Breast epithelium (tissue), 4 donors: Measurements from ENCODE around the gene AURKB. TPM values are rescaled to one million over a fixed set of nuclear protein-coding genes. Genes with fewer than 3 reads are reported as not detected.
"Not testable (repeated sequence)": the region's sequence is repeated elsewhere in the genome, so short reads cannot be mapped to it uniquely, and the experiment has no call there.

ENCODE experiments used
- DNase-seq, 2 donors: peaks; one replicate each; pipeline ENCODE4 v3.0.0-alpha.2; 2019; ENCODE audit warnings: low spot score in 2 of 2
- H3K27ac ChIP-seq, 2 donors: fragments of 200-600 bp; sonication (generic) in 1 of 2; one replicate each; pipeline ENCODE4 v1.5.1; 2016 to 2019; ENCODE audit warnings: mild to moderate bottlenecking in 1 of 2
- H3K27me3 ChIP-seq, 2 donors: fragments of 200-600 bp; sonication (generic) in 1 of 2; one replicate each; pipeline versions ENCODE4 v1.5.1 to v1.6.0; 2017 to 2019; ENCODE audit warnings: control low read depth in 1 of 2, mild to moderate bottlenecking in 1 of 2
- H3K36me3 ChIP-seq: fragments of 200-600 bp; one replicate; pipeline ENCODE4 v1.5.1; 2019
- H3K4me1 ChIP-seq, 2 donors: fragments of 200-600 bp; sonication (generic); one replicate each; pipeline ENCODE4 v1.5.1; 2016 to 2019; ENCODE audit warnings: control low read depth in 1 of 2
- H3K4me3 ChIP-seq, 3 donors: fragments of 200-600 bp; sonication (generic); 1 replicate in 2 of 3; 2 replicates in 1 of 3; pipeline ENCODE4 v1.5.1; 2016 to 2019; ENCODE audit warnings: mild to moderate bottlenecking in 3 of 3, moderate library complexity in 2 of 3
- H3K9me3 ChIP-seq, 2 donors: fragments of 200-600 bp; sonication (generic) in 1 of 2; one replicate each; pipeline ENCODE4 v1.5.1; 2016 to 2019; ENCODE audit warnings: control low read depth in 1 of 2
- POLR2A ChIP-seq: fragments of 450-650 bp; IDR thresholded peaks from one replicate; pipeline ENCODE4 v1.6.1; 2016; ENCODE audit warnings: antibody characterized with exemption, mild to moderate bottlenecking, moderate library complexity
- POLR2AphosphoS5 ChIP-seq, 3 donors: sonication (generic); formaldehyde crosslinking; IDR thresholded peaks; one replicate each; pipeline ENCODE4 v1.6.1; 2017; ENCODE audit warnings: antibody characterized with exemption in 3 of 3
- intact Hi-C: fragments of 100-400 bp; cut with DNase I; formaldehyde crosslinking; loops from one replicate; pipeline ENCODE4 v1.15.1; 2023; ENCODE audit warnings: low total_unique reads
- total RNA-seq, 3 donors: library from RNA; depleted of rRNA; stranded (reverse); fragments of >200 nt; gene quantifications; one replicate each; pipeline ENCODE4 v1.1.0, GENCODE V29; 2016
- TF ChIP-seq, protein P1 (sequence below), 3 donors: fragments of 450-650 bp; IDR thresholded peaks; one replicate each; pipeline ENCODE4 v1.5.1; 2016 to 2017; ENCODE audit warnings: antibody characterized with exemption in 3 of 3, mild to moderate bottlenecking in 3 of 3, moderate library complexity in 3 of 3

Gene AURKB
- total RNA-seq, 3 donors from 2014 or later, result 0.44 to 3.8 (median 1.6) TPM

DNA sequence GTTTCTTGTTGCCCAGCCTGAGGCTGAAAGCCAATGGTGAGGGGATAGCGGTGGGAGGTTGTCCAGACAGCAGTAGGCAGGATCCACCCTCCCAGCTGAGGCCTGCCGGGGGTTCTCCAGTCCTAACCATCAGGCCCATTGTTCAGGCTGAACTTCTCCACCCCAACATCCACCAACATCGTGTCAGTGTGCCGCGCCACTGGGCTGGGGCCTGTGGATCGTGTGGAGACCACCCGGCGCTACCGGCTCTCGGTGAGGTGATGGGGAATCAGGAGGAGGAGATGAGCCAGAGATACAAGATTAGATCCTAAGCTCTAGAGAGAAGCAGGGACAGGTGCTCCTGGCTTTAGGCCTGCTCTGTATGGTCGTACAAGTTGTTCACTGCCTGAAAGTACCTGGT, 44.5 kb upstream of the AURKB start:
- Histone ChIP-seq H3K4me1 (no peaks in the 10 kb centered on the region), H3K9me3 (no peaks in the 10 kb centered on the region), H3K27ac (no peak overlapping the region), H3K36me3 (peaks cover 6% of the 10 kb centered on the region), H3K4me3 (no peak overlapping the region), H3K27me3 (no peaks in the 10 kb centered on the region)
- TF ChIP-seq, protein P1, sequence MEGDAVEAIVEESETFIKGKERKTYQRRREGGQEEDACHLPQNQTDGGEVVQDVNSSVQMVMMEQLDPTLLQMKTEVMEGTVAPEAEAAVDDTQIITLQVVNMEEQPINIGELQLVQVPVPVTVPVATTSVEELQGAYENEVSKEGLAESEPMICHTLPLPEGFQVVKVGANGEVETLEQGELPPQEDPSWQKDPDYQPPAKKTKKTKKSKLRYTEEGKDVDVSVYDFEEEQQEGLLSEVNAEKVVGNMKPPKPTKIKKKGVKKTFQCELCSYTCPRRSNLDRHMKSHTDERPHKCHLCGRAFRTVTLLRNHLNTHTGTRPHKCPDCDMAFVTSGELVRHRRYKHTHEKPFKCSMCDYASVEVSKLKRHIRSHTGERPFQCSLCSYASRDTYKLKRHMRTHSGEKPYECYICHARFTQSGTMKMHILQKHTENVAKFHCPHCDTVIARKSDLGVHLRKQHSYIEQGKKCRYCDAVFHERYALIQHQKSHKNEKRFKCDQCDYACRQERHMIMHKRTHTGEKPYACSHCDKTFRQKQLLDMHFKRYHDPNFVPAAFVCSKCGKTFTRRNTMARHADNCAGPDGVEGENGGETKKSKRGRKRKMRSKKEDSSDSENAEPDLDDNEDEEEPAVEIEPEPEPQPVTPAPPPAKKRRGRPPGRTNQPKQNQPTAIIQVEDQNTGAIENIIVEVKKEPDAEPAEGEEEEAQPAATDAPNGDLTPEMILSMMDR (IDR thresholded peaks at IDR 0.05), result no peak
- TF ChIP-seq POLR2A, result no peak
- no peak for TF ChIP-seq POLR2AphosphoS5 (IDR thresholded peaks at IDR 0.05)
- DNase-seq, result no peak
- intact Hi-C loops, result no loop called here

DNA sequence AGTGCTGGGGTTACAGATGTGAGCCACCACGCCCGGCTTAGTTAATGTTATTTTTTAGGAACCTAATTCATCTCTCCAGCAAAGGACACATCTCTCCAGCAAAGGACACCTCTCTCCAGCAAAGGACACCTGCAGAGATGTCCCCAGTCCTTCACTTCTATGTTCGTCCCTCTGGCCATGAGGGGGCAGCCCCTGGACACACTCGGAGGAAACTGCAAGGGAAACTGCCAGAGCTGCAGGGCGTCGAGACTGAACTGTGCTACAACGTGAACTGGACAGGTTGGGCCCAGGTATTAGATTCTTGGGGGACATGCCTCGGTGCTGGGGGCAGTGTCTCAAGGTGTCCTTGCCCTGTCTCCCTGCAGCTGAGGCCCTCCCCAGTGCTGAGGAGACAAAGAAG, 43.4 kb upstream of the AURKB start:
- Histone ChIP-seq H3K27ac (no peak overlapping the region), H3K36me3 (peaks cover 6% of the 10 kb centered on the region), H3K9me3 (no peaks in the 10 kb centered on the region), H3K27me3 (no peaks in the 10 kb centered on the region), H3K4me3 (no peak overlapping the region), H3K4me1 (no peaks in the 10 kb centered on the region)
- intact Hi-C loops, result no loop called here
- no peak for TF ChIP-seq POLR2A
- no peak for TF ChIP-seq POLR2AphosphoS5 (IDR thresholded peaks at IDR 0.05)
- TF ChIP-seq, protein P1 (IDR thresholded peaks at IDR 0.05), result no peak
- no peak for DNase-seq

DNA sequence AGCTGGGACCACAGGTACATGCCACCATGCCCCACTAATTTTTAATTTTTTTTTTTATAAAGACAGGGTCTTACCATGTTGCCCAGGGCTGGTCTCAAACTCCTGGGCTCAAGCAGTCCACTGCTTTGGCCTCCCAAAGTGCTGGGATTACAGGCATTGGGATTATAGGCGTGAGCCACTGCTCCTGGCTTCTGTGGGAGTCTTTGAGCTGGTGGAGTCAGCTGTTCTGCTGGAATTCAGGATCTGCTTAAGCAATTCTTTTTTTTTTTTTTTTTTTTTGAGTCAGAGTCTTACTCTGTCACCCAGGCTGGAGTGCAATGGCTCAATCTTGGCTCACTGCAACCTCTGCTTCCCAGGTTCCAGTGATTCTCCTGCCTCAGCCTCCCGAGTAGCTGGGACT, 41.0 kb upstream of the AURKB start:
- H3K36me3 ChIP-seq, H3K4me3 ChIP-seq, H3K9me3 ChIP-seq, intact Hi-C loops, H3K27ac ChIP-seq, H3K4me1 ChIP-seq, H3K27me3 ChIP-seq, DNase-seq: not testable (repeated sequence)

DNA sequence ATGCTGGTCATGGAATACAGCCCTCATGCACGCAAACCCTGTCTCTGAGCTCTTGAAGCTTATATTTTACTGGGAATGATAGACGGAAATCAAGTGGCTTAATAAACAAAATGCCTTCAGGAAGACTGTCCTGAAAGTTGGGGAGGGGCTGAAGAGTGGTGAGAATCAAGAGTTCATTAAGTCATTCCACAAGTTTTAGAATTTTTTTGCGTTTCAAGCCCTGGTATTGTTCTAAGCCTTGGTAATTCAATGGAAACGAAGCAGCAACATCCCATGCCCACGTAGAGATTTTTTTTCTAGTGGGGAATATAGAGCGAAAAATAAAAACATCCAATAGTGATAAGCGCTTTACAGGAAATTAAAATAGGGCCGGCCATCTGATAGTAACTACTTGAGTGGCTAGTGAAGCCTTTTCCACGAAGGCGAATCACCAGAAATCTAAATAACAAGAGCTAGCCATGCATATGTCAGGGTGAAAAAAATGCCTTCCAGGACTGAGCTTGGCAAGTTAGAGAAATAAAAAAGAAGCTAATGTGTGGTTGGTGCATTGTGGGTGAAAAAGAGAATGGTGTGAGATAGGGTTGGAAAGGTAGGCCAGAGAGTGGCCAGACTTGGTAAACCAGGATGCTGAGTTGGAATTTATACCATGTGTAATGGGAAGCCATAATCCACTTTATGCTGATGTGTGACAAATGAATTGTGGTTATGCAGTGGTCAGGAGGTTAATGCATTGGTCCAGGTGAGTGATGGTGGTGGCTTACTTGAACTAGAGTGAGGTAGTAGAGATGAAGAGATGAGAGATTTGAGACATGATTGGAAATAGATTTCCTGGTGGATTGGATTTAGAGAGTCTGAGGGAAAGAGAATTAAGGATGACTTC, 39.5 kb upstream of the AURKB start:
- Histone ChIP-seq H3K4me1 (no peaks in the 10 kb centered on the region), H3K4me3 (peak overlapping the region; percentile 66 to 86 (median 76)), H3K9me3 (no peaks in the 10 kb centered on the region), H3K36me3 (no peaks in the 10 kb centered on the region), H3K27me3 (no peaks in the 10 kb centered on the region), H3K27ac (peak overlapping the region; percentile 96 to 99)
- DNase-seq, result no peak
- intact Hi-C loops, result no loop called here
- TF ChIP-seq POLR2A (no peak), POLR2AphosphoS5 (IDR thresholded peaks at IDR 0.05) (no peak)
- TF ChIP-seq, protein P1 (IDR thresholded peaks at IDR 0.05), result no peak

DNA sequence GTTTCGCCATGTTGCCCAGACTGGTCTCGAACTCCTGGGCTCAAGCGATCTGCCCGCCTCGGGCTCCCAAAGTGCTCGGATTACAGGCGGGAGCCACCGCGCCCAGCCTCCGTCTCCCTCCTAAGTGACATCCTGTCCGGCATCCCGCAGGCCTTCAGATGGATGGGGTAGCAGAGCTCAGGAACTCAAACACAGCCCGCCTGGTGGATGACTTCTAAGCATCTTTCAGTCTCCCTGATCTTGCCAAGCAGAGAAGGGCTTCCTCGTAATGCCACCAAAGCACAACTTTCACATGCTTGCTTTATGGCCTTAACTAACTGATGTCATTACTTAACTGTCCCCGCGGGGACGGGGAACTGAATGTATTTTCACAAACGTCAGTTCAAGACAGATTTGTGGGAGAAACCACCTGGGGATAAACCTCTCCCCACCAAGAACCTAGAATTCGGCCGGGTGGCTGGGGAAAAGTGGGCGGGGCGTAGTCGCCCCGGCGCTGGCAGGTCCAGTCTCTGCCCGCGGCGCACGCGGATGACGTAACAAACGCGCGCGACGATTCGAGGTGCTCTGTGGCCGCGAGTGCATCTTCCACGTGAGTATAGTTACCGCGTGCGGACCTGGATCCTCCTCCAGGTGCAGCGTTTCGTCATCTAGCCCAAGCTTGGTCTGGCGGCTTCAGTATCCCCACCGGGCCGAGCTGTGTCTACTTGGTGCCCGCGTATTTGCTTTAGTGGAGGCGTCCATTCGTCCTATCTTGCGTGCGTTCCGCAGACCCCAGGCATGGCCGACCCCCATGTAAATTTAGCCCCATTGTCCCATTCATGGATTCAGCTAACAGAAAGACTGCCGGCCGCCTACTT, 38.6 kb upstream of the AURKB start, which contains the start of gene PFAS:
Gene PFAS (plus strand): TSS at position 539 of the 857 bp plus-strand sequence. CDS start 4,649 bp downstream, outside the sequence.
- peak within 1 kb of the TSS; percentile 66 to 86 (median 76) for H3K4me3 ChIP-seq
- TF ChIP-seq, protein P1 (IDR thresholded peaks at IDR 0.05), result no peak
- TF ChIP-seq POLR2A (peak; percentile 13), POLR2AphosphoS5 (IDR thresholded peaks at IDR 0.05) (peak; percentile 76 to 87 (median 87))
- H3K36me3 ChIP-seq, result no peaks in the 10 kb centered on the region
- H3K27ac ChIP-seq, result peak within 1 kb of the TSS; percentile 96 to 99
- no peaks in the 10 kb centered on the region for H3K4me1 ChIP-seq
- intact Hi-C loops, result no loop called here
- H3K27me3 ChIP-seq, result no peaks in the 10 kb centered on the region
- H3K9me3 ChIP-seq, result no peaks in the 10 kb centered on the region
- DNase-seq, result peak; percentile 93 to 96
